Hematopoietic multipotent progenitor cell treated with erythropoietin and hydrocortisone succinate and interleukin-3 and kit ligand, for 4 days (in vitro differentiated cells): ENCODE results near the gene CARD11.

Experiments
- DNase-seq: peaks from one replicate; pipeline ENCODE4 v3.0.0-alpha.2; 2015

The CARD11 gene

DNA sequence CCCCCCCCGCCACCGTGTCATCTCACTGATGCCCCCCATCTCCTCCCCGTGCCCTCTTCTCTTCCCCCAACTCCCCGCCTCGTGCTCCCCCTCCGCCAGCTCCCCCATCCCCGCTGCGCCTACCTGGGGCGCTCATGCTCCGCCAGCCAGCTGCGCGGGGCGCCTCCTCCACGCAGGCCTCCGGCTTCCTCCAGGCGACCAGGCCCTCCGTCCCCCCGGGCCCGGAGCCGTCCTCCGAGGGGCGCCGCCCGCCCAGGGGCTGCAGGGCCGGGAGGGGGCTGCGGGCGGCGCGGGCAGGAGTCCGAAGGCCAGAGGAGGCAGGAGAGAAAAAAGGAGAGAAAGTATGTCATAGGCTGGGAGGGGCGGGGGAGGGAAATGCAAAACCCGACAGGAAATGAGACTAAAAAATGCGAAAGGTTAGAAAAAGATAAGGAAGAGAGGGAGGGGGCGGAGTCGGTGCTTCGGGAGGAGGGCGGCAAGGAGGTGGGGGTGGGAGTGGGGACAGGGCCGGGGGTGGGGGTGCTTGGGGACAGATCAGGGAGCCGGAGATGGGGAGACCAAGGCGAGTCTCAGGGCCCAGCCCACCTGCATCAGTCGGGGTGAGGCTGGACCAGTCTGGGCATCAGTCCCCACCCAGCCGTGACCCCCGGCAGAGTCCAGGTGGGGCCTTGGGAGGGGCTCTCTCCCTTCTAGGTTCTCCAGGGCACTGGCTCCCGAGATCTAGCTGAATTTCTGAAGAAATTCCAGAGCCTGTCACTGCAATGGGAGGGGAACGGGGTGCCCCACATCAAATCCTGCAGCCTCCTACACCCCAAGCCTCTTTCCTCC is at the start of gene CARD11:
Gene CARD11, minus strand, starts transcription at position 324 of the 828 bp plus-strand sequence. CDS start 85,361 bp downstream, outside the sequence.
- peak; percentile 84 for DNase-seq

- DNase-seq = peak; percentile 62
Observed at GRCh38 chr7:3092468-3092867, 48.8 kb upstream of the CARD11 start.

- no peak for DNase-seq
Observed at GRCh38 chr7:3091631-3092030, 48.0 kb upstream of the CARD11 start.

DNA sequence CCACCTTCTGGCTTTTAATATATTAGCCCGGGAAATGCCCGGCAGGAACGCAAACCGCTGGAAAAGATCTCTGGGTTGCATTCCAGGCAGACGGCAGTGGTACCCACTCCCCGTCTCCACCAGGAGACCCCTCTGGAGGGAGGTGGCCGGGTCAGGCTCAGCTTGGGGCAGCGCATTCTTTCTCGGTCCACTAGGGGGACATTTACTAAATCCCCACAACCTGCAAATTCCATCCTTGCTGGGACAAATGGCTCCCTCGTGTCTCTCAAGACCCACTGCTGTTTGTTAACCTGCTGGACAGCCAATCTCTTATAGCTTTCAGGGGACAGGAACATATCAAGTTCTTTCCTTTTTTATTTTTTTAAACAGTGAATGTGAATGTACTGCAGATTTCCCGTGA is 45.8 kb upstream of the CARD11 start:
- peak; percentile 66 for DNase-seq

GRCh38 chr7:3087243-3087755 is 43.6 kb upstream of the CARD11 start:
- DNase-seq = no peak

GRCh38 chr7:3083350-3083749 is 39.7 kb upstream of the CARD11 start:
- no peak for DNase-seq

DNA sequence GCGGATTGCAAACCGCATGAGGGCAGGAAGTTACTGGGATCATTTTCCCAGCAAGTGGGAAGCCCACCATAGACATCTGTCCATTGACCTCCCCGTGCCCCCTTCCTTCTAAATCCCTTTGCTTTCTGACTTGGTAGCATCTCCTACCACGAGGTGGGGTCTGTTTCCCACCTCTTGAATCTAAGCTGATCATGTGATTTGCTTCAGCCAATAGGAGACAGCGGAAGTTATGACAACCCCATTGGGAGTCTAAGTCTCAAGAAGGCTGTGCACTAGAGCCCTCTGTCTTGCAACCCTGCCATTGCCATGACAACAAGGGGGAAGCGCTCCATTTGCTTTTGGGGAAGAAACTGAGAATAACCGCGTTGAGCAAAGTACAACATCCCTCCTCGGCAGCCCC is 39.2 kb upstream of the CARD11 start:
- no peak for DNase-seq

- DNase-seq = no peak
Observed at GRCh38 chr7:3082386-3082785, 38.7 kb upstream of the CARD11 start.

DNA sequence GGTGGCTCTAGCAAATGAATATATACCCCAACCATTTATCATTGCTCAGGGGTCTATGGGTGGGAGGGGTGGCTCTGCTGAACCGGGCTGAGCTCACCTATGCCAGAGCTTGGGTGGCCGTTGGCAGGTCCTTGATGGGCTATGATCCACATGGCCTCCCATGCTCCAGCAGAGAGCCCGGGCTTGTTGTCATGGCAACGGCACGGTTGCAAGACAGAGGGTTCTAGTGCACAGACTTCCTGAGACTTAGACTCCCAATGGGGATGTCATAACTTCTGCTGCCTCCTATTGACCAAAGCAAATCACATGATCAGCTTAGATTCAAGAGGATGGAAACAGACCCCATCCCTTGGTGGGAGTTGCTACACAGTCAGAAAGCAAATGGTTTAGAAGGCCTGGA is 36.4 kb upstream of the CARD11 start:
- DNase-seq = no peak

DNA sequence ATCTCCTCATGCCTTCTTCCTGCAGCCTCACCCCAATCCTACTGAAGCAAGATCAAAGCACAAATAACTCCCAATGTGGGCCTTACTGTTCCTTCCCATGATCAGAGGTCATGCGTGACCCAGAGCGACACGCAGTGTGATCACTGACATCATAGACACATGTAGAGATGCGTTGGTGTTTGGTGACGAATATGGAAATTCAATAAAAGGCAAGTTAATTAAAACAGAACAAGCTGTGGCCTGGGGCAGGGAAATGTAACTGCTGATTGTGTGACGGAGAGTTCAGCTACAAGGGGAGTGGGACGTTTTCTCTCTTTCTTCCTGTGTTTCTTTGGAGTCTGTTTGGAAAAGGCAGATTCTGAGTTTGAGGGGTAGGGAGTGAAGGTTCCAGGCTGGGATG is 34.8 kb upstream of the CARD11 start:
- no peak for DNase-seq

- no peak for DNase-seq
Observed at GRCh38 chr7:3076700-3077099, 33.0 kb upstream of the CARD11 start.

- DNase-seq = no peak
Observed at GRCh38 chr7:3076163-3076562, 32.5 kb upstream of the CARD11 start.

GRCh38 chr7:3075441-3075840 is 31.8 kb upstream of the CARD11 start:
- DNase-seq = no peak

DNA sequence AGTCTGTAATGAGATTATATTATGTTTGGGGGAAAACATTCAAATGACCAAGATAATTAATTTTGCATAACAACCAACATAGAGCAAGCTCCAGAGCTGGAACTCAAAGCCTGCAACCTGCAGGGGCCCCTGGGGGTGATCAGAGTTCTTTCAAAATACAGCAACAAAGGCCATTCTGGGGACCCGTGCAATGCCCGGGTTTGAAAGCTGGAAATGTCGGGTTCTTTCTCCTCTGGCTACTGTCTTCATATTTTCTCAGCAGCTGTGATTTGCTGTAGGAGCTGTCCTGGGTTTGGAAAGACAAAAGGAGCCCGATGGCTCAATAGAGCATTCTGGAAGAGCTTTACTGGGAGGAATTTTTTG is 30.8 kb upstream of the CARD11 start:
- DNase-seq = no peak

DNA sequence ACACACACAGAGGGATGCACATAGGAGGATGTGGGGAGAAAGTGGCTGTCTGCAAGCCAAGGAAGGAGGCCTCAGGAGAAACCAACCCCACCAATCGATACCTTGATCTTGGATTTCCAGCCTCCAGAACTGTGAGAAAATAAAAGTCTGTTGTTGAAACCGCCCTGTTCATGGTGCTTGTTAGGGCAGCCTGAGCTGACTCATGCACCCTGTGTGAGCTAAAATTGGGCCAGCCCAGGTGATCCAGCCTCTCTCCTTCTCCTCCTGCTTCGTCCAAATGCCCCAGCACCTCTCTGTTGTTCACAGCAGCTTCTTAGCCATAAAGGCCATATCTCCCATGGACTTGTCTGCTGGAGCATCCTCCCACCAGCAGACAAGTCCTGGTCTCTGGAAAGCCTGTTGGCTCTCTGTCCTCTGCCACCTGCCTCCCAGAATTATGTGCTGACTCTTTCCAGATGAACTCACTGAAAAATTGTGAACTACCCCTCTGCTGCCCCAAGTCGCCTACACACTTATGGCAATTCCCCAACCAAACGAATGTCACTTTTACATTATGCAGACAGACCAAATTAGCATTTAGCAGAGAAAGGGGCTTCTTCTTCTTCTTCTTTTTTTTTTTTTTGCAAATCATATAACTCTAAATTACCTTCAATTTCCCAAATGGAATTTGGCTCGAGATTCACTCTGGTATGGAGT is 30.2 kb upstream of the CARD11 start:
- no peak for DNase-seq

DNA sequence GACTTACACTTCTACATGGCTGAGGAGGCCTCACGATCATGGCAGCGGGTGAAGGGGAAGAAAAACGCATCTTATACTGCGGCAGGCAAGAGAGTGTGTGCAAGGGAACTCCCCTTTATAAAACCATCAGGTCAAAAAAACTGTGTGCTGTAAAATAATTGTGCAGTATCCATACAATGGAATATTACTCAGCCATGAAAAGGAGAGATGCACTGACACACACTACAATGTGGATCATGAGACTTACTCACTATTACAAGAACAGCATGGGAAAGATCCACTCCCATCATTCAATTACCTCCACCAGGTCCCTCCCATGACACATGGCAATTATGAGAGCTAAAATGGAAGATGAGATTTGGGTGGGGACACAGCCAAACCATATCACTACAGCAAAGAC is 27.2 kb upstream of the CARD11 start:
- no peak for DNase-seq

GRCh38 chr7:3069771-3070449 is 26.2 kb upstream of the CARD11 start:
- DNase-seq = no peak

DNA sequence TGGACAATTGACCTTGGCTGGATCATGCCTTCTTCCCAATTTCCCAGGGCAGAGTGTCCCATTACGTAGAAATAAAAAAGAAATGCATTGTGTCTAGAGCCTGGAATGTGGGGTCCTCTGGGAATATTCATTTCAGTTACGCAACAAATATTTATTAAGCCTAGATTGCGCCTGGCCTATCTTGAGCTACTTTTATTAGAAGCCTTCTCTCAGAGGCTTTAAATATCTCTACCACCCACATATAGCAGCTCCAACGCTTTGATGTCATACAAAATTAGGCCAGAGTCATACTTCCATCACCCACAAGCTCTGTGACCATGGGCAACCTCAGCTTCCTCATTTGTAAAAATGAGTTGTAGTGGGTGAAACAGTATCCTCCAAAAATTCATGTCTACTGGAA is 24.9 kb upstream of the CARD11 start:
- peak; percentile 75 for DNase-seq

DNA sequence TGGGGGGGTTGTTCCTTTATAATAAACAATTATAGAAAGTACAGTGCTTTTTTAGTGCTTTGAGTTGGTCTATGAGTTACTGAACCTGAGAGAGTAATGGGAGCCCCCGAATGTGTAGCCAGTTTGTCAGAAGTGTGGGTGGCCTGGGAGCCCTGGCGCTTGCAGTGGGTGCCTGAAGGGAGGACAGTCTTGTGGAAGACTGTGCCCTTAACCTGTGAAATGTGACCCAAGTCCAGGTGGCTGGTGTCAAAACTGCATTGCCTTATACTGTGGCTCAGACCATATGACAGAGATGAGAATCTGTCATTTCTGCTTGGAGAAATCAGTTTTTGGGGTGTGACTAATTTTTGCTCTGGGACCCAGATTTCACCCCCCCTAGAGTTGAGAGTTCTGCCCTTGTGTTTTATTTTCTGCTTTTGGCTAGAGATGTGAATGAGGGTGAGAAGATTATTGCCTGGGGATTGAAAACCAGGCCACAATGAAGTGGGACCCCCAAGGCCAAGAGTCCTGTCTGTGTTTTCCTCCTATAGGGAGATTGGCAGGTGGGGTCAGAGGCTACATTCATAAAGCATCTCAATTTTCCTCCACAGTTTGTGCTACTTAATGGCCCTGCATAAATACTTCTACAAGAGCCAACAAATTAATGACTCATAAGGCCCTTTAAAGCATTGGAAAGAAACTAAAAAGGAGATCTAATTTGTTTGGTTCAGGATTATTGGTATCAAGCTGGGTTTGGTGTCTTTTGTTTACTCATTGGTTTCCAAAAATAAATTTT is 24.1 kb upstream of the CARD11 start:
- DNase-seq = no peak

DNA sequence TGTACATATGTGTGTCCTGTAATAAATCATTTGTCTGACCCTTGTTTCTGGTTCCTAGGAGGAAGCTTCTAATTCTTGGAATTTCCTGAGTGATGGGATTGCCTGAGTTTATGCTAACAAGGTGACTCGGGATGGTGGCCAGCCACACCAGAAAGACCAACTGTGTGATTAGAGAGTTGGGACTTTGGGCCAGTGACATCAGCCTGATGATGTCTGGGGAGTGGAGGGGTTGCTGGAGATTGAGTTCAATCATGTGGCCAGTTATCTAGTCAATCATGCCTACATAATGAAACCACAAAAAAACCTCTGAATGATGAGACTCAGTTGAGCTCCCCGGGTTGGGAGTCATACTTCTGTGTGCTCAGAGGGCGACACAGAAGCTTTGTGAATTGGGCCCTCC is 23.5 kb upstream of the CARD11 start:
- peak; percentile 36 for DNase-seq

GRCh38 chr7:3066506-3066905 is 22.8 kb upstream of the CARD11 start:
- no peak for DNase-seq

DNA sequence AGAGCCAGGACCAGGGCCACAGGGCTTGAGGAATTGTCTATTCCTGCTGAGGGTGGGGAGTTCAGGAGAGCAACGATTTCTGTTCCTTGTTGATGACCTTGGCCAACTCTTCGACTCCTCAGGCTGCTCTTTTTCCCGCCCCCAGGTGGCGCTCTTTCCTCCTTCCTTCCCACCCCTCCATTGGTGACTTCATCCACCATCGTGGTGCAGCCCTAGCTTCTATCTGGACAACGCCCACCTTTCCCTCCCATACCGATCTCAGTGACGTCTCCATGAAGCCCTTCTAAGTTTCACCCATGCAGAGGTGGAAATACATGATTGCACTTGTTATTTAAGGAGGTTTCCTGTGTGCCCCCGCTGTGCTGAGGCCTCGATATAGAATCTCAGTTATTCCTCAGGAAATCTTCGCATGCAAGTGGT is 22.1 kb upstream of the CARD11 start:
- DNase-seq = peak; percentile 75

GRCh38 chr7:3064067-3064466 is 20.4 kb upstream of the CARD11 start:
- DNase-seq = no peak
